ENCODE results near the gene MYO1D.

GRCh38 chr17:32763855-32764439, 113.0 kb downstream of the MYO1D start:
- TF ChIP-seq TAF1 (IDR thresholded peaks at IDR 0.05; ENCODE audit: low read depth) (no peak), RAD21 (IDR thresholded peaks at IDR 0.05; ENCODE audit: low read depth) (no peak), EP300 (IDR thresholded peaks at IDR 0.05; ENCODE audit: borderline replicate concordance) (no peak), FOXM1 (IDR thresholded peaks at IDR 0.05; ENCODE audit: borderline replicate concordance, low read depth) (no peak)

Data from Ishikawa (cell line).